GM23248 (cell line): ENCODE results near the gene MAFG.

Experiments
- EZH2 ChIP-seq: fragments of 200-600 bp; sonication (generic); IDR thresholded peaks from 2 replicates; pipeline ENCODE4 v1.6.1; 2018; ENCODE audit warnings: antibody characterized with exemption, mild to moderate bottlenecking; ENCODE audit not compliant: insufficient read depth, poor library complexity, severe bottlenecking
- EZH2phosphoT487 ChIP-seq: fragments of 200-600 bp; sonication (generic); IDR thresholded peaks from 2 replicates; pipeline ENCODE4 v1.6.1; 2018; ENCODE audit warnings: antibody characterized with exemption, moderate library complexity, mild to moderate bottlenecking, low read depth; ENCODE audit not compliant: insufficient read depth

- TF ChIP-seq EZH2 (no peak), EZH2phosphoT487 (no peak)
These were observed 19.7 kb upstream of the MAFG start, which contains the start of gene MYADML2 for GRCh38 chr17:81947189-81947588.
